OCI-M1 (cell line): ENCODE measurements around the gene TMBIM4.
"Not testable (repeated sequence)": the region's sequence is repeated elsewhere in the genome, so short reads cannot be mapped to it uniquely, and the experiment has no call there.

Experiments used
- DNase-seq: peaks from one replicate; lab custom pipeline; 2025; lab: John Stamatoyannopoulos, UW

Gene TMBIM4, protein sequence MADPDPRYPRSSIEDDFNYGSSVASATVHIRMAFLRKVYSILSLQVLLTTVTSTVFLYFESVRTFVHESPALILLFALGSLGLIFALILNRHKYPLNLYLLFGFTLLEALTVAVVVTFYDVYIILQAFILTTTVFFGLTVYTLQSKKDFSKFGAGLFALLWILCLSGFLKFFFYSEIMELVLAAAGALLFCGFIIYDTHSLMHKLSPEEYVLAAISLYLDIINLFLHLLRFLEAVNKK

GRCh38 chr12:66169221-66170170, at the start of gene TMBIM4:
Gene TMBIM4, minus strand, starts transcription at chr12:66169996. Its CDS starts 45 bp downstream, at chr12:66169951.
- DNase-seq, result peak; percentile 95

- no peak for DNase-seq
These were observed 47.6 kb upstream of the TMBIM4 start for GRCh38 chr12:66217342-66217917.

DNA sequence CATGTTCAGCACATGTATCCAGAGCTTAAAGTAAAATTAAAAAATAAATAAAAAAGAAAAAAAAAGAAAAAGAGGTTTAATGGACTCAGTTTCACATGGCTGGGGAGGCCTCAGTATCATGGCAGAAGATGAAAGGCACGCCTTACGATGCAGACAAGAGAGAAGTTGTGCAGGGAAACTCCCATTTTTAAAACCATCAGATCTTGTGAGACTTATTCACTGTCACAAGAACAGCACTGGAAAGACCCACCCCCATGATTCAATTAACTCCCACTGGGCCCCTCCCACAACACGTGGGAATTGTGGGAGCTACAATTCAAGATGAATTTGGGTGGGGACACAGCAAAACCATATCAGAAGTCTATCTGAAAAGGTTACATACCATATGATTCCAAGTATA, 43.2 kb upstream of the TMBIM4 start:
- DNase-seq, result not testable (repeated sequence)

DNA sequence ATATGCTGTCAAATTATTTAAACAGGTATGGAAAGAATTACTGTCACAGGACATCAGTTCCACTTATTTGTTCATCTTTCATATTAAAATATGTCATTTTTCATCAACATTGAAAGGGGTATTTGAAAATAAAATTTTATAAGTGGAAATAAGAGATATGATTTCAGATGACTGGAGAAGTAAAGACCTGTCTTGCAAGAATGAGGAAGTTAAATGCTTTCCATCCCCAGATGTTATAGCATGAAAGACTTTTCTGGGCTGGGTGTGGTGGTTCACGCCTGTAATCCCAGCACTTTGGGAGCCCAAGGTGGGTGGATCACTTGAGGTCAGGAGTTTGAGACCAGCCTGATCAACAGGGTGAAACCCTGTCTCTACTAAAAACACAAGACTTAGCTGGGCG, 41.8 kb upstream of the TMBIM4 start:
- DNase-seq, result peak; percentile 53

DNA sequence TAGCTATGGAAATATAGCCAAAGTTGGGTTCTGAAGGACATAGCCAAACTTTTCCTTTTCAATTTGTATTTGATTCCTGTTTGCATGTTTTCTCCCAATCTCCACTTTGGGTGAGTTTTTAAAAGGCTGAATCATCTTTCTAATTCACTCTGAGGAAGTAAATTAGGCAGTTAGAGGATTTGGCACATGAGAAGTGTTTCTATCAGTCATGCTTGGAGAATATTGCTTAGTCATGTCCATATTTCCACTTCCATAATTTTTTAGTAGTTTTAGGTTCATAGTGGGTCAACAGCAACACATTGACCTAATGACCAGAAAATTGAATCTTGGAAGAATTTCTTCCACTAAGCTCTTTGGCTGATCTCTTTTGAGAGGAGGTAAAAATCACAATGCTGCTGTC, 41.0 kb upstream of the TMBIM4 start:
- peak; percentile 78 for DNase-seq

GRCh38 chr12:66206141-66206540, 36.3 kb upstream of the TMBIM4 start:
- DNase-seq, result no peak

GRCh38 chr12:66203820-66204219, 34.0 kb upstream of the TMBIM4 start:
- DNase-seq, result no peak

DNA sequence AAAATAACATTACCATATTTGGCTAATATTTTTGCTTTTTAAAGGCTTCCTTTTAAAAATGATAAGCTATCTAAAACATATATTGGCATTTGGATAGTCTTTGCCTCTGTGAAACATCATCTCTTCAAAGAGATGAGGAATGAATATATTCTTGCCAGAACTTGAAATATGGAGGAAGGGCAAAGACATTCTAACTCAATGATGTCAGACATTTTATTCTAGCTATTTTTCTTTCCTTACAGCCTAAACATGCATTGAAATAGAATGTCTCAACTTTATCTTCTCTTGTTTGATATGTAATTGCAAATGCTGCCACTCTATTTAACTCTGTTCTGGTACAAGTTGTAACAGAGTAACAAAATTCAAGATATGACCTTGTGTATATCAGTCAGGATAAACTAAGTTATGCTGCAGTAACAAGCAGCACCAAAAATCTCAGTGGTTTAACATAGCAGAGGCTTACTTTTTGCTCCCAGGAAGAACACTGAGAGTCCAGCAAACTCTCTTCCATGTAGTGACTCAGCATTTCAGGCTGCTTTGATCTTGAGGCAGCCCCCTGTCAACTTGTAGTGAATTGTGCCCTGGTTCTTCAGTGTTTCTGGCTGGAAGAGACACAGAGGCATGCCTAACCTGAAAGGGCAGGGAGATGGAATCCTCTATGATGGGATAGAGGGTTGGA, 30.2 kb upstream of the TMBIM4 start:
- no peak for DNase-seq

GRCh38 chr12:66199141-66199540, 29.3 kb upstream of the TMBIM4 start:
- no peak for DNase-seq

GRCh38 chr12:66197495-66197921, 27.7 kb upstream of the TMBIM4 start:
- no peak for DNase-seq

DNA sequence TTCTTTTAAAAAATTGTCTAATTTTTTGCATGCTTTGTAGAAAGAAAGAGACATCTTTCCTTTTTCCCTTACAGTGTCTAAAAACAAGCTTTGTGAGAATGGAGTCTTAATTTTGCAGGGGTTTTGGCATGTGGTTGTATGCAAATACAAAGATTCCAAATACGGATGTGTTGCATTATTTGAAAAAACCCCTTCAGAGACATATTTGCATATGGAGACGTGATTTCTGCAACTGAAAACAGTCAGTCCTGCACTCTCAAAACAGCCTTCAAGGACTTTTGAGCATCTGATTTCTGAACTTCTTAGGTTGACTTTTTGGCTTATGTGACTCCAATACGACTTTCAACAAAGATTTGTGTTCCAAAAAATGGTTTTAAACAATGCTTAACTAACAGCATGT, 27.0 kb upstream of the TMBIM4 start:
- DNase-seq, result no peak

- no peak for DNase-seq
These were observed 25.4 kb upstream of the TMBIM4 start for GRCh38 chr12:66195242-66195641.

GRCh38 chr12:66194122-66194521, 24.3 kb upstream of the TMBIM4 start:
- DNase-seq, result no peak

DNA sequence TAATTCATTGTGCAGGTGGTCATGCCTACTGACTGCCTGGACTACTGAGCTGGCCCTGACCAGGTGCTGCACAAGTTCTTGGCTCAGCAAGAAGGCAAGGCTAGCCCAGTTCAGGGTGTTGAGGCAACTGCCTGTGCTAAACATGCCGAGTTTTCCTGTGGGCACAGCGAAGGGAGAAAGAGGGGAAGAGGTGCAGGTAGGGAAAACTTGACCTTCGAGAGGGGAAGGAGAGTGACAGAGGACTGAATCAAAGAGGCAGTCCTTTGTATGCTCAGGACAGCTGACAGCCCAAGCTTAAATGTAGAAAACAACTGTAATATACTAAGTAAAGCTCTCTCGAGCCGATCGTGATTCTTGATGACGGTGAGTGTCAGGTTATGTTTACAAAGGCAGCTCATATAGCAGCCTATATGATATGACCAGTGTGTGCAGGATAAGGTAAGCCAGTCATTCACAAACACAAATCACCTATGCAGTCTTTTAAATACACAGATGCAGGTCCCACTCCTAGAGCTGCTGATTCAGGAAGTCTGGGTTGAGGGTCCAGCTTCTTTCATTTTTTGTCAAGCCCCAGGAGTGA, 21.8 kb upstream of the TMBIM4 start:
- no peak for DNase-seq

DNA sequence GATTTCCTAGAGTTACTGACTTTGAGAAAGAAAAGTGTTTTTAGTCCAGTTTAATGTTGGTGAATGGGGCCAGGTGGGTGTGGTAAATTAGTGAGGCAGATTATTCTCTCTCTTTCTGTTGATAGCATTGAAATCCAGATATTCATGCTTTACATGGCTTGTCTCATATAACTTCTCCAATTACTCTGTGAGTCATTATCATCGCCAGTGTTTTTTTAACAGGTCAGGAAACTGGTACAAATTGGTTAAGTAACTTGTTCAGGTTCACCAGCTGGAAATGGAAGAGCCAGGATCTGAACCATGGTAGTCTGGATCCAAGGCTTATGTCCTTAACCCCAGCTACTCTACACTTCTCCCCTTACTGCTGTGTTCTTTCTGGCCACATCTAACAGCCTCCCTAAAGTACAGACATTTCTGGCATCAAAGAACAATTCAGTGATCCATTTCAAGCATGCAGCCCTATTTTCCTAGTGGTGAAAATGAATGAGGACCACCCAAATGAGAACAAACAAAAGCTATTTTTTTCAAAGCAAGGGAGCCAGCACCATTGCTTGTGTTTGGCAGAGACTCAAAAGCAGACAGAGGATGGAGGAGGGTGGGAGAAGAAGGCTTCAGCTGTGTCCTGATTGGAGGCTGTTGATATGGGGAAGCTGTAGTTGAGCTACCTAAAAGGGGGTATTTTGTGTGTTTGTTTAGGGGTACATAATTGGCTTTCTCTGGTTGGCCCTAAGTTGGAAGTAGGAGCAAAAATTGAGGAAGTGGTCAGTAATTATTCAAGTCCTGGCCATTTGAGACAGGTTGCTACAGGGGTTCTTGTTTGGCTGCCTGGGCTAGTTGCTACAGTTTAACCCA, 20.9 kb upstream of the TMBIM4 start:
- DNase-seq, result peak; percentile 16

- no peak for DNase-seq
These were observed 20.1 kb upstream of the TMBIM4 start for GRCh38 chr12:66189889-66190288.

DNA sequence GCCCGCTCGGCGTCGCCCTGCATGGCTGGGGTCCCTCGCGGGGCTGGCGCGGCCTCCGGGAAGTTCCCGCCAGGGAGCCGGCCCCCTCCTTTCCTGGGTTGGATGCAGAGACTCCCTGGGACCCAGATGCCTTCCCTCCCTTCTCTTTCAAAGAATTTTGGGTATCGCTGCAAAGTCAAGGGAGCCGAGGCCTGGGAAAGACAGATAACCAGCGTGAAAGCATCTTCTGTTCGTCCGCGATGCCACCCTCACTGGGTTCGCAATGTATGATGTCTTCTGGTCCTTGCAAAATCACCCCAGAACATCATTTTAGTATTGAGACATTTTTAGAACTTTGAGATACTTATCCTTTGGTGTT, 19.7 kb upstream of the TMBIM4 start:
- DNase-seq, result no peak

DNA sequence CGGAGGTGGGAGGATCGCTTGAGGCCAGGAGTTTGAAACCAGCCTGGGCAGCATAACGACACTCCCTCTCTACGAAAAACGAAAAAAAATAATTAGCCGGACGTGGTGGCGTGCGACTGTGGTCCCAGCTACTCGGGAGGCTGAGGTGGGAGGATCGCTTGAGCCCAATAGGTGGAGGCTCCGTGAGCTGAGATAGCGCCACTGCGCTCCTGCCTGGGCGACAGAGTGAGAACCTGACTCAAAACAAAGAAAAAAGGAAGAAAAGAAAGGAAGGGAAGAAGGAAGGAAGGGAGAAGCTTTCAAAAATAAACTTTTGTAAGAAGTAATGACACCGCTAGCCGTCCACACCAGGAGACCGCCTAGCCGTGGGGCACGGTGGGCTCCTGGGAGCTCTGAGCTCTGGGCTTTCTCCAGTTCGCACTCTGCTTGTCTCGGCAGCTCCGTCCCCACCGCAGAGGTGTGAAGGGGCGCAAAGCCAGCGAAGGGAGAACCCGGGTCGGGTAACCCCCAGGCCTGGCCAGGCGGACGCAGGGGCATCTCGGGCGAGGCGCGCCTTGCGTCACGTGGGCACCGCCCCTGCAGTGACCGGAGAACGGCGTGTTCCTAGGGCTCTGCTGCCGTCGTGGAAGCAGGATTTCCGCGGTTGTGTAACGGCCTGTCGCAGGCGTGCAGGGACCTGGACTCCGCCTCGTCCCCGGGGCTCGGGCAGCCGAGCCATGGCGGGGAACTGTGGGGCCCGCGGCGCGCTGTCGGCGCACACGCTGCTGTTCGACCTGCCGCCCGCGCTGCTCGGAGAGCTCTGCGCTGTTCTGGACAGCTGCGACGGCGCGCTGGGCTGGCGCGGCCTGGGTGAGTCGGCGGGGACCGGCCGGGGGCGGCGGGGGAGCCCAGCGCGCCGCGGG, 19.0 kb upstream of the TMBIM4 start, which contains the start of gene IRAK3:
Gene IRAK3 (plus strand): TSS at position 631 of the 902 bp plus-strand sequence. CDS start 86 bp downstream, at position 717.
- no peak for DNase-seq

GRCh38 chr12:66187821-66188220, 18.0 kb upstream of the TMBIM4 start:
- no peak for DNase-seq

DNA sequence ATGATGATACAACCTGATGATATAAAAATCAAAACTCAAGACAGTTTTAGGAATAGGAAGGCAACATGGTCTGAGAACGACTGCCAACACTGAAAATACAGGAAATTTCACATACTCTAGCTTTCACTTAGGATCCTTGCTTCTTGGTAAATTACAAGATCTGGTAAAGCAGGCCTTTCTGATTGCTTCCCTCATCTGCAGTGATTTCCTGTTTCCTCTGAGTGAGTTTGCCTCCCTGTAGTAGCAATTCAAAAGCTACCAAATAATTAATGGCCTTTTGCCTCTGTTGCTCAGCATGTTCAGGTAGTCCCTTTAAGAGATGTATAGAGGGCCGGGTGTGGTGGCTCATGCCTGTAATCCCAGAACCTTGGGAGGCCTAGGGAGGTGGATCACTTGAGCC, 17.2 kb upstream of the TMBIM4 start:
- no peak for DNase-seq
